ENCODE data around the gene RAB26. TPM values are rescaled to one million over a fixed set of nuclear protein-coding genes. Genes with fewer than 3 reads are reported as not detected.

The RAB26 gene
- total RNA-seq, 3 donors from 2014 or later: 3.5 to 3.9 TPM; not detected in 1

DNA sequence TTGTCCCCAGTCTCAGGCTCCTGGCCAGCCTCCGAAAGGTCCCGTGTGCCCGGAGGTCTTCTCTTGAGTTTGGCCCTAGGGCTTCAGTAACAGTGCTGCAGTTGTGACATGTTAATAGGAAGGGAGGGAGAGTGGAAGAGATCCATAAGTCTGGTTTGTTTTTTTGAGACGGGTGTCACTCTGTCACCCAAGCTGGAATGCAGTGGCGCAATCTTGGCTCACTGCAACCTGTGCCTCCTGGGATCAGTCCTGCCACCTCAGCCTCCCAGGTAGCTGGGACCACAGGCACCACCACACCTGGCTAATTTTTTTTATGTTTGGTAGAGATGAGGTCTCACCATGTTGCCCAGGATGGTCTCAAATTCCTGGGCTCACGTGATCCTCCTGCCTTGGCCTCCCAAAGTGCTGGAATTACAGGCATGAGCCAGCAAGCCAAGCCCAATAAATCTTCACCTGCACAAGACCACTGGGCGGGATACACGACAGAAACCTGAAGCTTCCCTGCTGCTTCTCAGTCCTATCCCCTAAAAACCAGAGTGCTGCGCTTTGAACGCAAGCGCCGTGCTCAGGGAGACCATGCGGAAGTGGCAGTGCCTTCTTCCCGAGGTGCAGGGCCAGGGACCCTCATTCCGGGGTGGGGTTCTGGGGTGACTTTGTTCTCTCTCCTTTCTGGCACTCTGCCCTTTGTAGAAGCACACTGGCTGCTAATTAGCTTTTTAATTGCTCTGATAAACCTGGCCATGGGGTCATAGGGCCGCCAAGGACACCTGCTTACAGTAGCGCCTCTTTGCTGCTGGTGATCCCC is 18.0 kb downstream of the RAB26 start:
- Histone ChIP-seq H3K36me3 (no peaks in the 10 kb centered on the region), H3K9me3 (no peaks in the 10 kb centered on the region), H3K4me3 (no peak overlapping the region), H3K27ac (peak overlapping the region; percentile 17 to 25), H3K4me1 (peaks cover 16 to 17% of the 10 kb centered on the region in 2 donors), H3K27me3 (no peaks in the 10 kb centered on the region)
- TF ChIP-seq, protein P1, sequence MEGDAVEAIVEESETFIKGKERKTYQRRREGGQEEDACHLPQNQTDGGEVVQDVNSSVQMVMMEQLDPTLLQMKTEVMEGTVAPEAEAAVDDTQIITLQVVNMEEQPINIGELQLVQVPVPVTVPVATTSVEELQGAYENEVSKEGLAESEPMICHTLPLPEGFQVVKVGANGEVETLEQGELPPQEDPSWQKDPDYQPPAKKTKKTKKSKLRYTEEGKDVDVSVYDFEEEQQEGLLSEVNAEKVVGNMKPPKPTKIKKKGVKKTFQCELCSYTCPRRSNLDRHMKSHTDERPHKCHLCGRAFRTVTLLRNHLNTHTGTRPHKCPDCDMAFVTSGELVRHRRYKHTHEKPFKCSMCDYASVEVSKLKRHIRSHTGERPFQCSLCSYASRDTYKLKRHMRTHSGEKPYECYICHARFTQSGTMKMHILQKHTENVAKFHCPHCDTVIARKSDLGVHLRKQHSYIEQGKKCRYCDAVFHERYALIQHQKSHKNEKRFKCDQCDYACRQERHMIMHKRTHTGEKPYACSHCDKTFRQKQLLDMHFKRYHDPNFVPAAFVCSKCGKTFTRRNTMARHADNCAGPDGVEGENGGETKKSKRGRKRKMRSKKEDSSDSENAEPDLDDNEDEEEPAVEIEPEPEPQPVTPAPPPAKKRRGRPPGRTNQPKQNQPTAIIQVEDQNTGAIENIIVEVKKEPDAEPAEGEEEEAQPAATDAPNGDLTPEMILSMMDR (IDR thresholded peaks at IDR 0.05): no peak
- TF ChIP-seq POLR2AphosphoS5 (IDR thresholded peaks at IDR 0.05) (no peak), POLR2A (IDR thresholded peaks at IDR 0.05) (no peak)
- intact Hi-C loops (cut with DNase I; ENCODE audit: low total_unique reads): no loop called here
- no peak for DNase-seq (ENCODE audit: low spot score in 2 of 2)

DNA sequence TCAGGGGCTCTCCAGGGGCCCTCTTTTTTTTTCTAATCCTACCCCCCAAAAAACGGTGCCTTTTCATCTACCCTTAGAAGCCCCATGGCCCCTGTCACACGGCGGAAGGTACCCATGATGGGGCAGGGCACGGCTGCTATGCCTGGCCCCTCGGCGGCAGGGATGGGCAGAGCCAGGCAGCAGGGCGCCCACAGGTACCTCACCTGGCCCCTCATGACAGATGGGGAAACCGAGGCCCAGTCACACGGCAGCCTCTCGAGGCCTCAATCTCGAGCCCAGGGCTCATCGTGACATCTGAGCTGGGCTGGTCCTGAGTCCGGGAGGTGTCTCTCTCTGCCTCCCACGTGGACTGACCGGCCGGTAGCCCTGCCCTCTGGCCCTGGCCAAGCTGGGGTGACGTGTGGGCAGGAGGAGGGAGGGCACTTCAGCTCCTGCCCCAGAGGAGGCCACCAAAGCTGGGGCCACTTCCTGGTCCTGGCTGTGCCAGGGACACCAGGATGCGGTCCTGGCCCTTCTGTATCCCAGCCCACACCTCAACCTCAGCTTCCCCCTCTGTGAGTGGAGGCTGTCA is 18.7 kb downstream of the RAB26 start:
- no peak for DNase-seq (ENCODE audit: low spot score in 2 of 2)
- no peak overlapping the region for H3K4me3 ChIP-seq
- intact Hi-C loops (cut with DNase I; ENCODE audit: low total_unique reads): no loop called here
- H3K4me1 ChIP-seq: peaks cover 9 to 10% of the 10 kb centered on the region in 2 donors
- H3K27me3 ChIP-seq: no peaks in the 10 kb centered on the region
- H3K36me3 ChIP-seq: no peaks in the 10 kb centered on the region
- TF ChIP-seq POLR2A (IDR thresholded peaks at IDR 0.05): no peak
- H3K9me3 ChIP-seq: no peaks in the 10 kb centered on the region
- peak overlapping the region in 1 of 2 donors; percentile 7 for H3K27ac ChIP-seq

DNA sequence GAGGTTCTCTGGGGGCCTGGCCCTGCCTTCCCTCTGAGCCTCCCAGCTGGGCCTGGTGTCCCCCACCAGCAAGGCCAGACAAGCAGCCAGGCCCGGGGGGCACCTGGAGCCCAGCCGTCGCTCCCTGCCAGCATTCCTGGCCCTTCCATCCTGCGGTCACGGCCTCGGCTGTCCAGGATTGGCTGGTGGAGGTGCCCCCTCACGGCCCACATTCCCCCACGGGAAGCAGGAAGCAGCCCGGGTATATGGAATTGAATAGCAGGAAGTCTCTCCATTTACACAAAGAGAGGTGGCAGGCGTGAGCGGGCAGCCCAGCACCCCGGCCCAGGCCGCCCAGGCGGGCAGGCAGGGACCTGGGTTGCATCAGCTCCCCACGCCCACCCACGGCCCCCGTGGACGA is 21.7 kb downstream of the RAB26 start:
- Histone ChIP-seq H3K27ac (peak overlapping the region; percentile 82 to 92), H3K36me3 (no peaks in the 10 kb centered on the region), H3K27me3 (no peaks in the 10 kb centered on the region), H3K4me1 (peaks cover 0 to 6% of the 10 kb centered on the region in 2 donors), H3K9me3 (no peaks in the 10 kb centered on the region), H3K4me3 (peak overlapping the region; percentile 38 to 63 (median 44))
- DNase-seq (ENCODE audit: low spot score in 2 of 2): peak in 1 of 2 donors; percentile 72
- intact Hi-C loops (cut with DNase I; ENCODE audit: low total_unique reads): no loop called here
- TF ChIP-seq POLR2A (IDR thresholded peaks at IDR 0.05): no peak
- TF ChIP-seq, protein P1 (IDR thresholded peaks at IDR 0.05): no peak
- no peak for TF ChIP-seq POLR2AphosphoS5 (IDR thresholded peaks at IDR 0.05)

DNA sequence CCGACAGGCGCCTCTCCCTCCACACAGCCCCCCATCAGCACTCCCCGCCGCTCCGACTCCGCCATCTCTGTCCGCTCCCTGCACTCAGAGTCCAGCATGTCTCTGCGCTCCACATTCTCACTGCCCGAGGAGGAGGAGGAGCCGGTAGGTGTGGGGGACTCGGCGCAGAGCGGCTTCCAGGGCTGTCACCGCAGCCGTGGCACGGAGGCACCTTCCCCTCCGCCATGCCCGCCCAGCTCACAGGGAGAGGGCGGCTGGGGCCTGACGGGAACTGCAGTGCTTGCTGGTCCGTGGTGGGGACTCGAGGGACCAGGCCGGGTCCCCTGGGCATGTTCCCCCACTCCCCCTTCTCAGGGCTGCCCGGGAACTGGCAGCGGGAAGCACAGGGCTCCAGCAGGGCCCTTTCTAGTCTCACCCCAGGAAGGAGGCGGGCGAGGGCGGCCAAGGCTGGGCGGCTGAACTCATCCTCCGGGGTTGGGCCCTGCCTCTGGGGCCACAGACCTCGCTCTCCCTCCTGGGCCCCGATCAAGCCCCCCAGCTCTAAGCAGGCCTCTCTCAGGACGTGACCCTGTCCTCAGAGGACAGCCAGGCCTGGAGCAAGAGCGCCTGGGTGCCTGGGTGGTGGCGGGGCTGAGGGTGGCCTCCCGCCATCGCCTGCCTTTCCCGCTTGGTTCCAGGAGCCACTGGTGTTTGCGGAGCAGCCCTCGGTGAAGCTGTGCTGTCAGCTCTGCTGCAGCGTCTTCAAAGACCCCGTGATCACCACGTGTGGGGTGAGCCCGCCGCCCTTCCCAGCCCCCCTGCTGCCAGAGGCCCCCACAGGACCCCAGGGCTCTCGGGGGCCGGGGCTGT is 22.4 kb downstream of the RAB26 start:
- Histone ChIP-seq H3K9me3 (no peaks in the 10 kb centered on the region), H3K27ac (peak overlapping the region; percentile 82 to 92), H3K27me3 (no peaks in the 10 kb centered on the region), H3K36me3 (peaks cover 4% of the 10 kb centered on the region), H3K4me3 (peak overlapping the region; percentile 38 to 63 (median 44)), H3K4me1 (peaks cover 0 to 6% of the 10 kb centered on the region in 2 donors)
- TF ChIP-seq, protein P1 (IDR thresholded peaks at IDR 0.05): no peak
- TF ChIP-seq POLR2AphosphoS5 (IDR thresholded peaks at IDR 0.05): no peak
- no peak for TF ChIP-seq POLR2A (IDR thresholded peaks at IDR 0.05)
- DNase-seq (ENCODE audit: low spot score in 2 of 2): no peak
- intact Hi-C loops (cut with DNase I; ENCODE audit: low total_unique reads): no loop called here

DNA sequence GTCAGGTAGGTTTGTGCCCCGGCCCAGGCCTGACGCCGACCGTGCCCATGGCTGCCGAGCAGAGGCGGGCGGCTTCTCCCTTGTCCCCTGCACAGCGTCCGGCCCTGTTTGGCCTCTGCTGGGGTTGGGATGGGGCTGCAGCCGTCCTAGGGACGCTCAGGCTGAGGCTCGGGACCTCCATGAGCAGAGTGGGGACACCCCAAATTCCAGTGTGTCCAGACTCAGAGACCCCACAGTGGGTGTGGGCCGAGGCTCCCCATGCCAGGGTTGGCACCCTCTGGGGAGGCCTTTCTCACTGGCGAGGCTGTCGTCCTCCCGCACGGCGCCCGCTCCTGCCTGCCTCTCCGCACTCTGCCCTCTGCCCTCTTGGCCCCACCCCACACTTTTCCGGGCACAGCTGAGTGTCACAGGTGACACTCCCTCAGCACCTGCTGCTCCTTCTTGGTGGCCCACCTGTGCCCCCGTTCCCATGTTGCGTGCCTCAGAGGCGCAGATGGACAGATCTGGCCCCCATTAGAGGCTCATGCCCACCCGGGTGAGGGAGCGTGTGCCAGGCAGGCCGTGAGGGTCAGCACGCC is 23.3 kb downstream of the RAB26 start:
- Histone ChIP-seq H3K4me1 (peaks cover 0 to 6% of the 10 kb centered on the region in 2 donors), H3K27me3 (no peaks in the 10 kb centered on the region), H3K27ac (no peak overlapping the region), H3K9me3 (no peaks in the 10 kb centered on the region), H3K4me3 (peak overlapping the region in 1 of 3 donors; percentile 63), H3K36me3 (peaks cover 4% of the 10 kb centered on the region)
- DNase-seq (ENCODE audit: low spot score in 2 of 2): no peak
- TF ChIP-seq POLR2A (IDR thresholded peaks at IDR 0.05) (no peak), POLR2AphosphoS5 (IDR thresholded peaks at IDR 0.05) (no peak)
- TF ChIP-seq, protein P1 (IDR thresholded peaks at IDR 0.05): no peak
- intact Hi-C loops (cut with DNase I; ENCODE audit: low total_unique reads): no loop called here

Data from breast epithelium (tissue), 4 donors.